ENCODE results near the gene PSMB9. TPM values are rescaled to one million over a fixed set of nuclear protein-coding genes. Genes with fewer than 3 reads are reported as not detected.

The PSMB9 gene
- total and polyA plus RNA-seq, 2 experiments from 2014 or later: 3.3 TPM; not detected in 1

- no peak overlapping the region for H2AFZ ChIP-seq
- H3K27ac ChIP-seq: no peak overlapping the region
- no peaks in the 10 kb centered on the region for H3K79me2 ChIP-seq
- TF ChIP-seq EZH2 (IDR thresholded peaks at IDR 0.05; ENCODE audit: borderline replicate concordance): no peak
- no peak for TF ChIP-seq EZH2phosphoT487 (IDR thresholded peaks at IDR 0.05; ENCODE audit: low read depth, severe bottlenecking, unreplicated experiment)
- no peak for TF ChIP-seq CTCF (IDR thresholded peaks at IDR 0.05; ENCODE audit: poor library complexity)
- no peaks in the 10 kb centered on the region for H3K4me1 ChIP-seq (ENCODE audit: insufficient read depth)
- no peaks in the 10 kb centered on the region for H4K20me1 ChIP-seq (ENCODE audit: insufficient read depth, poor library complexity, severe bottlenecking)
- H3K4me2 ChIP-seq: no peak overlapping the region
- no peaks in the 10 kb centered on the region for H3K36me3 ChIP-seq (replicated peaks; ENCODE audit: insufficient read depth, low read depth)
- H3K4me3 ChIP-seq: no peak overlapping the region
- no peaks in the 10 kb centered on the region for H3K9me3 ChIP-seq (ENCODE audit: low read depth)
- no peak for DNase-seq (ENCODE audit: low spot score)
- H3K27me3 ChIP-seq: peaks cover 14% of the 10 kb centered on the region
- 85% methylated on average over 3 of the region's 3 CpGs for WGBS (ENCODE audit: low lambda C conversion rate, missing lambda C conversion rate)
- no peaks in the 10 kb centered on the region for H3K9me2 ChIP-seq (replicated peaks; ENCODE audit: insufficient read depth)
Measured at GRCh38 chr6:32862725-32863124, 8.7 kb downstream of the PSMB9 start.

DNA sequence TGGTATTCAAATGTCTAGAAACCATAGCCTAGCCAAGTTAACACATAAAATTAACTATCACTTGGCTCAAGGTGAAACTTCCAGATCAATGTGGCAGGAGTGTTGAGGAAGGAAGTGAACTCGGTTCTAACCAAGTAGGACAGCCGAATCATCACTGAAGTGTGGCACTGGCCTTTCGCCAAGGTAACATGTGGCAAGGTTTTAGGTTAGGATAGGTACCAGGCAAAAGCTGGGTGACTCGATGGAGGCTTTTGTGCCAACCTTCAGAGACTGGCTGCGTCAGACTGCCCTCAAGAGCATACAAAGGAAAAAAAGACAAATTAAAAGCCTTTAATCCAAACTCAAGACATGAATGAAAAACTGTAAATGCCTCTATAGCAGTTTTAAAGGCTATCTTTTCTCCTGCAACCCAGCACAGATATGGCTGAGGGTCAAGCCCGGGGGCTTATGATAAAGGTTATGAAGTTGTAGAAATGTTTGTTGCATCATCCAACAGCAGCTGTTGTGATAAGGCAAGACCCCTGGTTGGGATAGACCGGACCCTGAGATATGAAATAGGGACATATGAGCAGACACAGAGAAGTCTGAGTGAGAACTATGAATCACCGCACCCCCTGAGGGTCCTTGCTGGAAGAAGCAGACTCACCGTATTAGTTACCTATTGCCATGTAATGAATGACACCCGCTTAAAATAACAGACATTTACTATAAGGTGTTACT, 11.9 kb downstream of the PSMB9 start:
- Histone ChIP-seq H3K27ac (no peak overlapping the region), H3K36me3 (replicated peaks; ENCODE audit: insufficient read depth, low read depth) (no peaks in the 10 kb centered on the region), H3K9me3 (ENCODE audit: low read depth) (no peaks in the 10 kb centered on the region), H4K20me1 (ENCODE audit: insufficient read depth, poor library complexity, severe bottlenecking) (no peaks in the 10 kb centered on the region), H3K4me1 (ENCODE audit: insufficient read depth) (no peaks in the 10 kb centered on the region), H3K79me2 (no peaks in the 10 kb centered on the region), H2AFZ (no peak overlapping the region), H3K4me2 (no peak overlapping the region), H3K9me2 (replicated peaks; ENCODE audit: insufficient read depth) (no peaks in the 10 kb centered on the region), H3K27me3 (peaks cover 18% of the 10 kb centered on the region), H3K4me3 (no peak overlapping the region)
- DNase-seq (ENCODE audit: low spot score): no peak
- TF ChIP-seq EZH2 (IDR thresholded peaks at IDR 0.05; ENCODE audit: borderline replicate concordance) (no peak), CTCF (IDR thresholded peaks at IDR 0.05; ENCODE audit: poor library complexity) (no peak)
- 75% methylated on average over 10 of the region's 10 CpGs for WGBS (ENCODE audit: low lambda C conversion rate, missing lambda C conversion rate)

- no peak overlapping the region for H2AFZ ChIP-seq
- no peaks in the 10 kb centered on the region for H3K36me3 ChIP-seq (replicated peaks; ENCODE audit: insufficient read depth, low read depth)
- H3K79me2 ChIP-seq: no peaks in the 10 kb centered on the region
- DNase-seq (ENCODE audit: low spot score): no peak
- no peak overlapping the region for H3K4me3 ChIP-seq
- WGBS (ENCODE audit: low lambda C conversion rate, missing lambda C conversion rate): 63% methylated on average over 3 of the region's 3 CpGs
- H3K9me3 ChIP-seq (ENCODE audit: low read depth): no peaks in the 10 kb centered on the region
- H4K20me1 ChIP-seq (ENCODE audit: insufficient read depth, poor library complexity, severe bottlenecking): no peaks in the 10 kb centered on the region
- no peaks in the 10 kb centered on the region for H3K4me1 ChIP-seq (ENCODE audit: insufficient read depth)
- H3K4me2 ChIP-seq: peak overlapping the region; percentile 0
- H3K27ac ChIP-seq: no peak overlapping the region
- TF ChIP-seq EZH2phosphoT487 (IDR thresholded peaks at IDR 0.05; ENCODE audit: low read depth, severe bottlenecking, unreplicated experiment) (no peak), EZH2 (IDR thresholded peaks at IDR 0.05; ENCODE audit: borderline replicate concordance) (no peak), CTCF (IDR thresholded peaks at IDR 0.05; ENCODE audit: poor library complexity) (no peak)
- H3K27me3 ChIP-seq: peaks cover 24% of the 10 kb centered on the region
- no peaks in the 10 kb centered on the region for H3K9me2 ChIP-seq (replicated peaks; ENCODE audit: insufficient read depth)
Measured at GRCh38 chr6:32867022-32867477, 13.1 kb downstream of the PSMB9 start.
